SHP77 (cell line): ENCODE data around the gene DNMT3A.
"Not testable (repeated sequence)": the region's sequence is repeated elsewhere in the genome, so short reads cannot be mapped to it uniquely, and the experiment has no call there.

Source experiments
- DNase-seq, 2 experiments: peaks; one replicate each; lab custom pipeline; 2025; lab: John Stamatoyannopoulos, UW

DNMT3A gene

GRCh38 chr2:25237764-25238163 is 104.0 kb downstream of the DNMT3A start:
- no peak for DNase-seq

DNA sequence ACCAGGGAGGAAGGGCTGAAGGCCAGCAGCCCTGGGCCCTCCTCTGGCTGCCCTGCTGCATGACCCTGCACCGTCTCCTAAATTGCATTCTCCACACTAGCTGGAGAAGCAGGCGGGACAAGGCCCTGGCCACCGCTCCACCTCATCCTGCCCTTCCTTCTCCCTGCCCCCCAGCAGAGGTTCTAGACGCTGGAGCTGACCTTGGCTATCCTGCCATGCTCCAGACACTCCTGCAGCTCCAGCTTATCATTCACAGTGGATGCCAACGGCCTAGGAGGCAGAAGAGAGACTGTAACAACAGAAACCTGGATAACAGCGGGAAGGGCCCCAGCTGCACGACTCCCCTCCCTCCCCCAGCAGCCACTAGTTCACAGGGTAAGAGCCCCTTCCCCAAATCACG is 105.0 kb downstream of the DNMT3A start:
- DNase-seq, result no peak

- DNase-seq, result no peak
These were observed 107.0 kb downstream of the DNMT3A start for GRCh38 chr2:25234738-25235137.

DNA sequence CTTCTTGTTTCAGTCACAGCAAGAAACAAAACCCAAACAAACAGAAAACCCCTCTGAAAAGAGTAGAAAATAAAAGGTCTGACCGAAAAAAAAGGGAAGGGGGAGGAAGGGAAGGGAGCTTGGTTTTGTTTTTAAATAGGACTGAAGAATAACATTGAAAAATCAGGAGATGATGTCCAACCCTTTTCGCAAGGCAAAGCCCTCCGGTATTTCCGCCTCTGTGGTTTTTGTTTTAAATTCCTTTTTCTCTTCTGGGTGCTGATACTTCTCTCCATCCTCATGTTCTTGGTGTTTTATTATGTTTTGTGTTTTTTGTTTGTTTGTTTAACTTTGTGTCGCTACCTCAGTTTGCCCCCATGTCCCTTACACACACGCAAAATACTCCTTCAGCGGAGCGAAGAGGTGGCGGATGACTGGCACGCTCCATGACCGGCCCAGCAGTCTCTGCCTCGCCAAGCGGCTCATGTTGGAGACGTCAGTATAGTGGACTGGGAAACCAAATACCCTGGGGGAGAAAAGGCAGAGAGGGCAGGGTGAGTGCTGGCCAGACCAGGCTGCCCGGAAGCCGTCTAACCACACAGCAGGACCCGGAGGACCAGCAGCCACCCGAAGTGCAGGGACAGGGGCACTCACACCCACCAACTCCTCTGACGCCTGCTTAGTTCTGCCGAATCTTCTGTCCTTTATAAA is 107.7 kb downstream of the DNMT3A start:
- DNase-seq, result no peak

- no peak for DNase-seq
These were observed 109.4 kb downstream of the DNMT3A start for GRCh38 chr2:25232248-25232825.

- no peak for DNase-seq
These were observed 110.8 kb downstream of the DNMT3A start for GRCh38 chr2:25230948-25231311.

- peak; percentile 18 to 23 for DNase-seq
These were observed 111.4 kb downstream of the DNMT3A start for GRCh38 chr2:25230198-25230947.

- peak in 1 of 2 experiments; percentile 23 for DNase-seq
These were observed 112.2 kb downstream of the DNMT3A start for GRCh38 chr2:25229279-25230197.

GRCh38 chr2:25228848-25229278 is 112.9 kb downstream of the DNMT3A start:
- DNase-seq, result peak; percentile 79 to 85

DNA sequence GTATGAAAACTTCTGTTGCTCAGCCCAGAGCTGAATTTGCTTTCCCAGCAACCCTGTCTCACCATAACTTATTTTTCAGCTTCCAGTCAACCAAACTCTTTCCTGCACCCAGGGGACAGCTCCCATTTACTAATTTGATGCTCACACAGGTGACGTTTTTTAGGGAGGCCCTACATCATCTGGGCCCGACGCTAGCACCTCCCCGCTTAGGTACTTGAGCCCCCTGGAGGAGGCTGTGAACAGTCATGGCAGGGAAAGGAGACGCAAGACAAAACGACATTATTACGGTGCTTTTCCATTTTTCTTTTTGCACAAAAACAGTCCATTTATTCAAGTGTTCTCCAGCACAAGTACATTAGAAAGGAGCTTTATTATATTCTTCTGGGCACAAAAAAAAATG is 114.1 kb downstream of the DNMT3A start:
- DNase-seq, result no peak

DNA sequence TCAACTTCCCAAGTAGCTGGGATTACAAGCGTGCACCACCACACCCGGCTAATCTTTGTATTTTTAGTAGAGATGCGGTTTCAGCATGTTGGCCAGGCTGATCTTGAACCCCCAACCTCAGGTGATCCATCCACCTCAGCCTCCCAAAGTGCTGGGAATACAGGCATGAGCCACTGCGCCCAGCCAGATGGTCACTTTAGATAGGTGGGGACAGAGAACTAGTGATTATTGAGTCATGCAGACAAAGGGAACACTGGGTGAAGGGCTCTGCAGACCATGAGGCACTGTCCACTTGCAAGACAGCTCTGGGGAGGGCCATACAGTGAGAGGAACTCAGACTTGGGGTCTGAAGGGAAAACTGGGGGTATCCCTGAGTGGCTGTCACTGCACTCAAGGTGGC is 114.9 kb downstream of the DNMT3A start:
- DNase-seq, result no peak

- DNase-seq, result no peak
These were observed 119.1 kb downstream of the DNMT3A start for GRCh38 chr2:25222477-25223121.

- DNase-seq, result no peak
These were observed 120.1 kb downstream of the DNMT3A start for GRCh38 chr2:25221579-25221978.

- DNase-seq, result no peak
These were observed 121.4 kb downstream of the DNMT3A start for GRCh38 chr2:25220313-25220712.

DNA sequence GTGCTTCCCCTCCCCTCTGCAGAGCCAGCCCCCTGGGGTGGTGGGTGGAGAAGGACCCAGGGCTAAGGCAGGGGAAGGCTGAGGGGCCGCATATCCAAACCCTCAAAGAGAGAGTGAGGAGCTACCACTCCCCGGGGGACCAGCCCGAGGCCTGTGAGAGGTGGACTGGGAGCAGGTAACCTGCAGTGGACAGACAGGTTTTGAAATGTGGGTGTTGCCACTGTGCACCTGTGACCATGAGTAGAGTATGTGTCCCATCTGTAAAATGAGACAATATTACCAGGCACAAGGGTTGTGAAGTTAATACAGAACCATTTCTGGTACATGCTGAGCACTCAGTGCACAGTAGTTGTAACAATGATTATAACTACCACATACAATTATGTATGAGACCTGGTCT is 122.1 kb downstream of the DNMT3A start:
- DNase-seq, result no peak

- DNase-seq, result no peak
These were observed 123.6 kb downstream of the DNMT3A start for GRCh38 chr2:25218100-25218499.

DNA sequence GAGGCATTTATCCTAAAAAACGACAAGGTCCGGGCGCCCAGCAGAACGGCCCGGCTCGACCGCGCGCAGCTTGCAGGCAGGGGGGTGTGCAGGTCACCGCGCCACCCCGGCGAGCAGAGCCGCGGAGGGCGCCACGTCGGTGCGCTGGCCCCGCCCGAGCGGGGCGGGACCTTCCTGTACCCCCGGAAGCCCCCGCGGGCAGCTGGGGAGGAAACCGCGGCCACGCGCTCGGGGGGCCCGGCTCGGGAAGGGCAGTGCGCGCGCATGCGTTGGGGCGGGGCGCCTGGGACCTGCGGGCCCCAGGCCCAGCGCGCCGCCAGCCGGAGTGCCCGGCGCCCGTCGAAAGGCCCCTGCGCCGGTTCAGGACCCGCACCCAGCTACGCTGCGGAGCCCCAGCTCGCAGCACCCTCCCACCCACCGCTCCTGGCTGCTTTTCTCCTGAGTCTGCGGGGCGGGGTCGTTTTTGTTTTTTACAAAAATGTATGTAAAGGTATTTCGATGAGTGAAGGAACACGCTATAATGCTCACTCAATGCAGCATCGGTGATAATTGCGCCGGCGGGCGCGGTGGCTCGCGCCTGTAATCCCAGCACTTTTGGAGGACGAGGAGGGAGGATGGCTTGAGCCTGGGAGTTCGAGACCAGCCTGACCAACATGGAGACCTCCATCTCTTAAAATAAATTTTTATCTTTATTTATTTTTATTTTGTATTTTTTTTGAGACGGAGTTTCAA is 125.6 kb downstream of the DNMT3A start:
- DNase-seq, result no peak

- DNase-seq, result no peak
These were observed 126.5 kb downstream of the DNMT3A start for GRCh38 chr2:25215232-25215631.

GRCh38 chr2:25213229-25213628 is 128.5 kb downstream of the DNMT3A start:
- DNase-seq, result no peak

DNA sequence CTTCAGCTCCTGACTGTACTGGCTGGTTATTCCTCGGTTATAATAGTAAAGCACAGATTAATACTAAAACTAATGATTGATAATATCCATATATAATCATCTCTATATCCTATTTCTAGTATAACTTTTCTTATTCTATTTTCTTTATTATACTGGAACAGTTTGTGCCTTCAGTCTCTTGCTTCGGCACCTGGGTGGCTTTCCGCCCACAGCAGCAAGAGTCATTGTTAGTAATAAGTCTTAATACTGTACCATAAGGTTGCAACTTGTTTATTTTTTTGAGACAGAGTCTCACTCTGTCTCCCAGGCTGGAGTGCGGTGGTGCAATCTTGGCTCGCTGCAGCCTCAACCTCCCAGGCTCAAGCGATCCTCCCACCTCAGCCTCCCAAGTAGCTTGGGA is 130.8 kb downstream of the DNMT3A start:
- not testable (repeated sequence) for DNase-seq

DNA sequence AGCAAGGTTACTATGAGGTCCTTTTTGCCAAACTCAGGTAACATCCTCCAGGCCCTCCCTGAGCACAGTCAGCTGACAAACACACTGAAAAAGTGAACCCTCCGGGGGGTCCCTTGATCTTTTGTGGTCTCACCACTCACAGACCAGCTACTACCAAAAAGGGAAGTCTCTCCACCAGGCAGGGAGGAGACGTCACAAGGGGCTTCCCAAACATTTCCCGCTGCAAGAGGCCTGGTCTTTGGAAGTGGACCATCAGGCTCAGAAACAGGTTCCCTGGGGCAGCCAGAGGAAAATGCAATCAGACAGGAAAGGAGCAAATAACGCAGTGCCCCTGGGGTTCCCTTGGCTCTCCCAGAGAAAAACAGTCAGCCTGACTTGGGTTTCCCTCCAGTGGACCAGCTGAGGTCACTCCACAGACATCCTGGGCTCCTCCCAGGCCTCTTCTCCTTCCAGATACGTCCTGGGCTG is 134.6 kb downstream of the DNMT3A start:
- DNase-seq, result no peak
